LNCaP clone FGC (cell line): ENCODE data around the gene GNG7.
A peak's percentile ranks its signal among the peaks of the same experiment; 100 is the strongest.

Source experiments
- DNase-seq: peaks from one replicate; pipeline ENCODE4 v3.0.0-alpha.2; 2011; ENCODE audit warnings: low read depth
- H3K4me3 ChIP-seq: 2 replicates; pipeline ENCODE4 v1.5.1; 2011; ENCODE audit warnings: mild to moderate bottlenecking, low read depth, low read length, control low read depth
- TF ChIP-seq, protein P1 (sequence below): IDR thresholded peaks from 2 replicates; pipeline ENCODE4 v1.5.1; 2012; ENCODE audit warnings: mild to moderate bottlenecking; ENCODE audit not compliant: control insufficient read depth, insufficient read depth; ENCODE audit errors: extremely low read depth

The GNG7 gene

DNA sequence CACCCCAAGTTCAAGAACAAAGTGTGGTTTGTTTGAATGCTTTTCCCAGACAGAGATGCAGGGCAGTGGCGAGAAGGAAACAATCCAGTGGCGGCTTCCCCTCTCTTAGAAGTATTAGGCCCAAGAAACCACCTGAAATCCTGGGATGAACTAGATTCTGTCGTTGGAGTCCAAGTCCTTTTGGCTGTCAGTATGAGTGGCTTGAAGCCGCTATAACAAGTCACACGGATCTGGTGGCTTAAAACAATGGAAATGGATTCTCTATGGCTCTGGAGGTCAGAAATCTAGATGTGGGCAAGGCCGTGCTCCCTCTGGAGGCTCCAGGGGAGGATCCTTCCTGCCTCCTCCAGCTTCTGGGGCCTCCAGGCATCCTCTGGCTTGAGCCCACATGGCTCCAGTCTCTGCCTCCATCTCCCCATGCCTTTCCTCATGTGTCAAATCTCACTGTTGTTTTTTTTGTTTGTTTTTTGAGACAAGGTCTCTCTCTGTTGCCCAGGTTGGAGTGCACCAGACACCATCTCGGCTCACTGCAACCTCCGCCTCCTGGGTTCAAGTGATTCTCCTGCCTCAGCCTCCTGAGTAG is 97.7 kb downstream of the GNG7 start:
- no peak for DNase-seq
- TF ChIP-seq, protein P1, sequence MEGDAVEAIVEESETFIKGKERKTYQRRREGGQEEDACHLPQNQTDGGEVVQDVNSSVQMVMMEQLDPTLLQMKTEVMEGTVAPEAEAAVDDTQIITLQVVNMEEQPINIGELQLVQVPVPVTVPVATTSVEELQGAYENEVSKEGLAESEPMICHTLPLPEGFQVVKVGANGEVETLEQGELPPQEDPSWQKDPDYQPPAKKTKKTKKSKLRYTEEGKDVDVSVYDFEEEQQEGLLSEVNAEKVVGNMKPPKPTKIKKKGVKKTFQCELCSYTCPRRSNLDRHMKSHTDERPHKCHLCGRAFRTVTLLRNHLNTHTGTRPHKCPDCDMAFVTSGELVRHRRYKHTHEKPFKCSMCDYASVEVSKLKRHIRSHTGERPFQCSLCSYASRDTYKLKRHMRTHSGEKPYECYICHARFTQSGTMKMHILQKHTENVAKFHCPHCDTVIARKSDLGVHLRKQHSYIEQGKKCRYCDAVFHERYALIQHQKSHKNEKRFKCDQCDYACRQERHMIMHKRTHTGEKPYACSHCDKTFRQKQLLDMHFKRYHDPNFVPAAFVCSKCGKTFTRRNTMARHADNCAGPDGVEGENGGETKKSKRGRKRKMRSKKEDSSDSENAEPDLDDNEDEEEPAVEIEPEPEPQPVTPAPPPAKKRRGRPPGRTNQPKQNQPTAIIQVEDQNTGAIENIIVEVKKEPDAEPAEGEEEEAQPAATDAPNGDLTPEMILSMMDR: no peak
- no peak overlapping the region for H3K4me3 ChIP-seq

DNA sequence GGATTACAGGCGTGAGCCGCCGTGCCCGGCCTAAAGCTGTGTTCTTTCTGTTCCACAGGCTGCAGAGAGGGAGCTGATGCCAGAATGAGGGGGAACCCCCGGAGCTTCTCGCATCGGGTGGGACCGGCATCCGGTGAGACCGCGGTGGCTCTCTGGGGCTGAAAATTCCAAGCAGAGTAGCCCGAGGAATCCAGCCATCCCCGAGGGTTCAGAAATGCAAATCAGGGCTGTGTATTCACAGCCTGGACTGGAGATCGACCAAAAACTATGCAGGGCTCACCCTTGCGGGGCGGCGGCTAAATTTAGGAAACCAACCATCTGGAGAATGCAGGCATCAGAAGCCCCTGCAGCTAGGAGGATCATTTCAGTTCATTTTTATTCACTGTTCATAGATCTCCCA is 99.2 kb downstream of the GNG7 start:
- TF ChIP-seq, protein P1: no peak
- no peak overlapping the region for H3K4me3 ChIP-seq
- no peak for DNase-seq

DNA sequence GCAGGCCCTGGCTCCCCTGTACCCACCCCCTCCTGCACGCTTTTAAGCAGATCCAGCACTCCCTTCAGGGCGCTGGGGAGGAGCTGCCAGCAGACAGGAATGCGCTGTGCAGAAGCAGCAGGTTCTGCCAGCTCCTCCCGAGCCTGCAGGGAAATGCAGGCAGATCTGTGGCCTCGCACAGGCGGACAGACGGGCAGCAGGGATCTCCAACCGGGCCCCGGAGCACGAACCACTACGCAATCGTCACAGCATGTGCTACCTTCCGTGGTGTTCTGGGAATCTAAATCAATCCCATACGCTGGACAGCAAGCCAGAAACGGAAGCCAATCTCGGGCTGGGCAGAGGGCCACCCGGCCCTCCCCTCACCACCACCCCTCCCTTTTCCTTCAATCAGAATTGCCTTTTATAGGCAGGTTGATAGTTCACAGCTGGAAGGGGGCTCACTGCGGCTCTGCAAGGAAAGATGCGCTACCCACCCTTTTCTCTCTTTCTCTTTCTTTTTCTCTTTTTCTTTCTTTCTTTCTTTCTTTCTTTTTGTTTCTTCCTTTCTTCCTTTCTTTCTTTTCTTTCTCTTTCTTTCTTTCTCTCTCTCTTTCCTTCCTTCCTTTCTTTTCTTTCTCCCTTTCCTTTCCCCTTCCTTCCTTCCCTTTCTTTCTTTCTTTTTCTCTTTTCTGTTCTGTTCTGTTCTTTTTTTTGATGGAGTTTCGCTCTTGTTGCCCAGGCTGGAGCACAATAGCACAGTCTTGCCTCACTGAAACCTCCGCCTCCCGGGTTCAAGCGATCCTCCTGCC is 99.9 kb downstream of the GNG7 start:
- TF ChIP-seq, protein P1: no peak
- H3K4me3 ChIP-seq: no peak overlapping the region
- DNase-seq: peak; percentile 44

DNA sequence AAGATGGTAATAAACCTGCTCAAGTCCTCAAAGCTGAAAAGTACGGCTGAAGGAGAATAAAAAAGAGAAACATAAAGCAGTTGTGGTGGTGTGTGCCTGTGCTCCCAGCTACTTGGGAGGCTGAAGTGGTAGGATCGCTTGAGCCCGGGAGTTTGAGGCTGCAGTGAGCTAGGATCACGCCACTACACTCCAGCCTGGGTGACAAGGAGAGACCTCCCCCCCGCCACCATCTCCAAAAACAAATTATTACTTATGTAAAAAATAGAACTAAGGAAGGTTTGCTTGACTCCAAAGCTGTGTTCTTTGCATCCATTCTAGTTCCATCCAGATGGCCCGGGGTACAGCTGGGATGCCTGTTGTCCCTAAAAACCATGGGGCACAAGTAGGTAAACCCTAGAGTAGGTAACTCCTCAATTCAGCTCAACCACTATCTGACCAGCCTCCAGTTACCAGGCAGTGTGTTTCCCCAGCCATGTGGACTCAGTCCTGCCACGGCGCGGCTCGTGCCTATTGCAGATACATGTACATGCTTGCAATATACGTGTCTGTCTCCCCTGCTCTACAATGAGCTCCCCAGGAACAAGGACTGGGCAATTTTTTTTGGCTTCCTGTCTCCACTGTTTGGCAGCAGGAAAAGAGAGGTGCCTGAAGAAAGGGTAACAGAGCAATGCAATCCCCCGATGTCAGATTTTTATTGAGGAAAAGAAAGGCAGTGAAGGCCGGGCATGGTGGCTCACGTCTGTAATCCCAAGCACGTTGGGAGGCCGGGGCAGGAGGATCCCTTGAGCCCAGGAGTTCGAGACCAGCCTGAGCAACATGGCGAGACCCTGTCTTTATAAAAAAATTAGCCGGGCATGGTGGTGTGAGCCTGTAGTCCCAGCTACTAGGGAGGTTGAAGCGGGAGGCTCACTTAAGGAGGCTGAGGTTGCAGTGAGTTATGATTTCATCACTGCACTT is 101.3 kb downstream of the GNG7 start:
- H3K4me3 ChIP-seq: no peak overlapping the region
- no peak for DNase-seq
- TF ChIP-seq, protein P1: no peak

DNA sequence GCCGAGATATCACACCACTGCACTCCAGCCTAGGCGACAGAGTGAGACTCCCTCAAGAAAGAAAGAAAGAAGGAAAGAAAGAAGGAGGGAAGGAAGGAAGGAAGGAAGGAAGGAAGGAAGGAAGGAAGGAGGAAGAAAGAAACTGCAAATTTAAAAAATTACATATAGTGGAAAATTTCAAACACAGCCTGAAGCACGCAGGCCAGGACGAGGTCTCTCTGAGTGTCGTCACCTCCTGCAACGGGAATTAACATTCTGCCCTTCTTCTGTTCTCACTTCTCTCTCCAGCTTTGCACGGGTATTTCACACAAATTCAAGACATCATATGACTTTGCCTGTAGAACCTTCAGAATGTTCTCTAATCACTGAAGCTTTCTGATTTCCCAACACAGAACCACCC is 108.2 kb downstream of the GNG7 start:
- no peak for DNase-seq
- TF ChIP-seq, protein P1: no peak
- no peak overlapping the region for H3K4me3 ChIP-seq

DNA sequence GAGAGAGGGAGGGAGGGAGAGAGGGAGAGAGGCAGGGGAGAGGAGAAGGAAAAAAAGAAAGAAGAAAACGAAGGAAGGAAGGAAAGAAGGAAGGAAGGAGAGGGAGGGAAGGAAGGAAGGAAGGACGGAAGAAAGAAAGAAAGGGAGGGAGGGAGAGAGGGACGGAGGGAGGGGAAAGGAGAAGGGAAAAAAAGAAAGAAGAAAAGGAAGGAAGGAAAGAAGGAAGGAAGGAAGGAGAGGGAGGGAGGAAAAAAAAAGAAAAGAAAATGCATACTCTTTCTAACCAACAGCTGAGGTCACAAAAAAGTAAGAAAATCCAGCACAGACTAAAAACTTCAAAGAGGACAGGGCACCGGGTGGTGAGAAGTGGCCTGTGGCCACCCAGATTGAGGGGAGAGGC is 109.7 kb downstream of the GNG7 start:
- H3K4me3 ChIP-seq: no peak overlapping the region
- TF ChIP-seq, protein P1: no peak
- no peak for DNase-seq
